ENCODE data around the gene SURF1.

- TF ChIP-seq CTCF (IDR thresholded peaks at IDR 0.05) (no peak), POLR2AphosphoS5 (IDR thresholded peaks at IDR 0.05) (no peak), POLR2A (IDR thresholded peaks at IDR 0.05) (no peak)
These were observed 29.2 kb upstream of the SURF1 start for GRCh38 chr9:133385452-133385851.
